ENCODE data around the gene CALD1.

CALD1 gene

DNA sequence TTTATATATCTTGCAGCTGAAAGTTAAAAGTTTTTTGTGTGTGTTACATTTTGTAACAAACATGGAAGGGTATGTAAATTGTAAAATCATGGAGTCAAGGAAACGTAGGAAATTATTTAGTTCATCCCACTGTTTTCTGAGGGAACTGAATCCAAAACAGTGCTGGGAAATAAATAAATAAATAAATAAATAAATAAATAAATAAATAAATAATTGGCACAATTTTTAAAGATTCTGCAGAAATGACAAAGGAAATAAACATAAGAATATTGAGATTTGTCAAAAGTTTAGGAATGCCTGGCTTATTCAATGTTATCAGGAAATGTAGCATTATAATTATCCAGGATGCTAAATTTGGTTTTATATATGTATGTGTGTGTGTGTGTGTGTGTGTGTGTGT, 115.5 kb downstream of the CALD1 start:
- no peak for TF ChIP-seq CTCF (IDR thresholded peaks at IDR 0.05; ENCODE audit: low read depth, low read length)
- no peak for DNase-seq (ENCODE audit: low read depth, low spot score)
- H3K4me3 ChIP-seq (ENCODE audit: low read depth, low read length) = no peak overlapping the region
- in situ Hi-C loops (cut with HindIII; ENCODE audit: low sequenced_read_pairs) = no loop called here

DNA sequence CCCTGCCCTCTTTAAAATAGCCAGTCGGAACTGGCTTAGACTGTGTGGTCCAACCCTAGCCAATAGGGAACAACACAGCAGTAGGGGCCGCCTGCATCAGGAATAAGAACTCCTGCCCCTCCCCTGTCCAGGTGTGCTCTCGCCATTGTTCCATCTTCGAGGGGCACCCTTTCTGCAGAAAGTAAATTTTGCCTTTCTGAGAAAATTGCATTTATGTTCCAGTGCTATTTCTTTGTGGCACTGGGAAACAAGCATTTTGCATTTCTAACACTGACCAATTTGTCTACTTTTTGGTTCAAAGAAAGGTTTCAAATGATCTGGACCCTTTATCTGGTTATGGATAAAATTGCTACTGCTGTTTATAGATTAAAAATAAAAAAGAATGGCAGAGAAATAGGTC, 116.6 kb downstream of the CALD1 start:
- in situ Hi-C loops (cut with HindIII; ENCODE audit: low sequenced_read_pairs) = no loop called here
- TF ChIP-seq CTCF (IDR thresholded peaks at IDR 0.05; ENCODE audit: low read depth, low read length) = no peak
- H3K4me3 ChIP-seq (ENCODE audit: low read depth, low read length) = no peak overlapping the region
- no peak for DNase-seq (ENCODE audit: low read depth, low spot score)

DNA sequence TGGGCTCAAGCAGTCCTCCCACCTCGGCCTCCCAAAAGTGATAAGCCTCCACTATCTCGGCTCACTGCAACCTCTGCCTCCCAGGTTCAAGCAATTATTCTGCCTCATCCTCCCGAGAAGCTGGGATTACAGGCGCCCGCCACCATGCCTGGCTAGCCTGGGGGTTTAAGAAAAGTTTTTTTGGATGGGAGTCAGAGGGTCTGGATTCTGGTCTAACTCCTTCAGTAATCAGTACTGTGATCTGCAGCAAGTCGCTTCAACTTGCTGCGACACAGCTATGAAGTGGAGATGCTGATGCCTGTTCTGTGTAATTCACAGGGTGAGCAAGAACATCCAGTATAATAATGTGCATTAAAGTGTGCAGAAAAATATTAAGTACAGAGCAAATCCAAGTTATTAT, 118.5 kb downstream of the CALD1 start:
- no peak for DNase-seq (ENCODE audit: low read depth, low spot score)
- in situ Hi-C loops (cut with HindIII; ENCODE audit: low sequenced_read_pairs) = no loop called here
- TF ChIP-seq CTCF (IDR thresholded peaks at IDR 0.05; ENCODE audit: low read depth, low read length) = no peak
- H3K4me3 ChIP-seq (ENCODE audit: low read depth, low read length) = no peak overlapping the region

DNA sequence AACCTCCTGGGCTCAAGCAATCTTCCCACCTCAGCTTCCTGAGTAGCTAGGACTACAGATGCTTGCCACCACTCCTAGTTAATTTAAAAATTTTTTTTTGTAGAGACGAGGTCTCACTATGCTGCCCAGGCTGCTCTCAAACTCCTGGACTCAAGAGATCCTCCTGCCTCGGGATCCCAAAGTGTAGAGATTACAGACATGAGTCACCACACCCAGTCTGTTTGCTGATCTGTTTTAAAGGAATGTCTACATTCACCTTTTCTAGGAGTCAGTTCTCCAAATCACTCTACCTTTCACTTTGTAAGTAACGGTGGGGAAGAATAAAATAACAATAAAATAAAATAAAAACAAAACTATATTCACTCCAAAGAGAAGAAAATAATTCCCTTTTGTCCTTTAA, 120.3 kb downstream of the CALD1 start:
- no peak for TF ChIP-seq CTCF (IDR thresholded peaks at IDR 0.05; ENCODE audit: low read depth, low read length)
- in situ Hi-C loops (cut with HindIII; ENCODE audit: low sequenced_read_pairs) = no loop called here
- DNase-seq (ENCODE audit: low read depth, low spot score) = peak; percentile 49
- no peak overlapping the region for H3K4me3 ChIP-seq (ENCODE audit: low read depth, low read length)

DNA sequence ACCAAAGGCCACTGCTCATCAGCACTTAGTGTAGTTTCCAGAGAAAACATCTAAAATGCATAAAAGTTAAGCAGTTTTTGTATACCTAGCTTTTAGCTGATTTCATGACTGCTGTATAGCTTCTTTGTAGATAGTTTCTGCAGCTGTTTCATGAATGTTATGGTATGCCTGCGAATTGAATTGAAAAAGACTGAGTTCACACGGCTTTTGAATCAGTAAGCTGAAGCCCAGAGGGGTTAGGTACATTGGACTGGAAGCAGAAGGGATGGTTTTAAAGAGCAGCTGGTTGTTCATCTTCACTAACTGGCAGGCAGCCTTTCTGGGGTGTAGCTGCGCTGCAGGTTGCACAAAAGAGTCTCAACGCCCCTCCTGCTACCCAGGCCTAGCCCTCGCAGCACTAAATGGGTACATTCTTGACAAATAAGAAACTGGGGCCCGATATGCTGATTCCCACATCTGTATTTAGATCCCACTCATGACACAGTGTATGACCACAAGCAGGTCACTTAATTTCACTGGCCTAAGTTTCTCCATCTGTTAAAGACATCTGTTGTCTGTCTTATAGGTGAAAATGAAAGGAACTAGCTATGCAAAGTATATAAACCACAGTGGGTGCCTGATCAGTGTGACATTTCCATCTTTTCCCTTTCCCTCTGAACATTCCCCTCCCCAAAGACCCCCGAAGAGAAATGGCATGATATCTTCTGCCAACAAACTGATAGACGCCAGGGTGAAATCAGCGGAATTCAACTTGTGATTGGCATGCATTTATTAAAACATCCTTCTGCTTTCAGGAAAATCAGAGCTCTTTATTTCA, 120.9 kb downstream of the CALD1 start:
- TF ChIP-seq CTCF (IDR thresholded peaks at IDR 0.05; ENCODE audit: low read depth, low read length) = no peak
- DNase-seq (ENCODE audit: low read depth, low spot score) = no peak
- H3K4me3 ChIP-seq (ENCODE audit: low read depth, low read length) = no peak overlapping the region
- in situ Hi-C loops (cut with HindIII; ENCODE audit: low sequenced_read_pairs) = no loop called here

DNA sequence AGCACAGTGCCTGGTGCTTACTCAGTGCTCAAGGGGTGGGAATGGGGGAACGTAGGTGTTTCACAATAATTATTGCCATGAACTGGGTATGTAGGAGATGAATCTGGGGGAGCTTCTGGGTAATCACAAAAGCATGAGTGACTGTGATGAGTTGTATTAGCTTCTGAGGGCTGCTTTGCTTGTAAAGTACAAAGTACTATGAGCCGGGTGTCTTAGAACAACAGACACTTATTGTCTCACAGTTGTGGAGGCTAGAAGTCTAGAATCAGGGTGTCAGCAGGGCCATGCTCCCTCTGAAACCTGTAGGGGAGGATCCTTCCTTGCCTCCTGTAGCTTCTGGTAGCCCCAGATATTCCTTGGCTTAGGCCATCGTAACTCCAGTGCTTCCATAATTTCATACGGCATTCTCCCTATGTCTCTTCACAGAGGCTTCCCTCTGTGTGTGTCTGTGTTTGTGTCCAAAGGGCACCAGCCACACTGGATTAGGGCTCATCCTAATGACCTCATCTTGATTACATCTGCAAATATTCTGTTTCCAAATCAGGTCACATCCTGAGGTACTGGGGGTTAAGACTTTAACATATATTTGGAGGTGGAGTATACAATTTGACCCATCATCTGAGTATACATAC, 122.1 kb downstream of the CALD1 start:
- DNase-seq (ENCODE audit: low read depth, low spot score) = no peak
- H3K4me3 ChIP-seq (ENCODE audit: low read depth, low read length) = no peak overlapping the region
- in situ Hi-C loops (cut with HindIII; ENCODE audit: low sequenced_read_pairs) = no loop called here
- TF ChIP-seq CTCF (IDR thresholded peaks at IDR 0.05; ENCODE audit: low read depth, low read length) = no peak

Measured in astrocyte of the spinal cord (primary cell).